RWPE1 (cell line): ENCODE results near the gene WRAP53.

Source experiments
- CTCF ChIA-PET: fragments of 350-600 bp; sonication (Branson Sonifier 250); formaldehyde crosslinking; extraction: SDS; loops from one replicate; lab custom pipeline; 2021; lab: Yijun Ruan, JAX
- POLR2A ChIA-PET: fragments of 400-600 bp; formaldehyde crosslinking; extraction: SDS; loops from one replicate; lab custom pipeline; 2020; ENCODE audit warnings: antibody characterized with exemption; ENCODE audit not compliant: low non-redundant PET; lab: Yijun Ruan, JAX
- DNase-seq: peaks from one replicate; pipeline ENCODE4 v3.0.0; 2012; ENCODE audit warnings: low spot score
- H3K27ac ChIP-seq: fragments of 450-650 bp; 2 replicates; pipeline ENCODE4 v1.5.1; 2017
- CTCF ChIP-seq: fragments of 450-650 bp; conservative IDR thresholded peaks from 2 replicates; pipeline ENCODE4 v1.5.1; 2017; ENCODE audit warnings: low read depth, mild to moderate bottlenecking

The WRAP53 gene

GRCh38 chr17:7745748-7746470, 57.6 kb downstream of the WRAP53 start:
- CTCF ChIA-PET, result interaction anchor here (0.6 kb wide), 1 partner anchor 1581 kb away, joined by 4 read pairs; no protein-coding TSS in a partner anchor
- DNase-seq, result peak; percentile 79
- POLR2A ChIA-PET, result no interaction called here
- peak overlapping the region; percentile 70 for H3K27ac ChIP-seq
- TF ChIP-seq CTCF, result peak; percentile 21

DNA sequence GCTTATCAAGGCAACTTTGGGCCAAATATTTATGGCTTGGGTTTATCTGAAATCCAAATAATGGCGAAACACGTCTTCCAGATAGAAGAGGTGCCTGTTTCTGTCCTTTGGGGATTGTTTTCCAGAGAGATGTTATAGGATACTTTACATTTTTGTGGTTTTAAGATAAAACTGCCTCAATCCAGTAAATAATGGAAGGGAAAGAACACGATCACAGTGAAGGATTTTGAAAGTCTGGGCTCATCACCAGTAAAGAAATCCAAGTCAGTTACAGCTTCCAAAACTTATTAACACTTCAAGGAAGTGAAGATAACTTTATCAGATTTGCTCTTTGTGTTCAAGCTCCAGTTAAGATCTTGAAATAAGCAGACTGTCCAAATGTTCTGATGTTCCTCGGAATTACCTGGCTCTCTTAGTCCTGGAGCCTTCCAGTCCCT, 59.4 kb downstream of the WRAP53 start:
- ChIA-PET POLR2A (no interaction called here), CTCF (interaction anchor here (0.6 to 1.1 kb wide), 3 partner anchors 58 to 125 kb away, joined by 3 to 4 read pairs (median 3); no protein-coding TSS in a partner anchor)
- no peak for TF ChIP-seq CTCF
- no peak overlapping the region for H3K27ac ChIP-seq
- no peak for DNase-seq

- H3K27ac ChIP-seq, result no peak overlapping the region
- POLR2A ChIA-PET, result no interaction called here
- CTCF ChIA-PET, result interaction anchor here (0.7 to 1.1 kb wide), 2 partner anchors 58 to 103 kb away, joined by 3 to 4 read pairs; no protein-coding TSS in a partner anchor
- no peak for DNase-seq
- no peak for TF ChIP-seq CTCF
Observed at GRCh38 chr17:7748076-7748775, 59.9 kb downstream of the WRAP53 start.

DNA sequence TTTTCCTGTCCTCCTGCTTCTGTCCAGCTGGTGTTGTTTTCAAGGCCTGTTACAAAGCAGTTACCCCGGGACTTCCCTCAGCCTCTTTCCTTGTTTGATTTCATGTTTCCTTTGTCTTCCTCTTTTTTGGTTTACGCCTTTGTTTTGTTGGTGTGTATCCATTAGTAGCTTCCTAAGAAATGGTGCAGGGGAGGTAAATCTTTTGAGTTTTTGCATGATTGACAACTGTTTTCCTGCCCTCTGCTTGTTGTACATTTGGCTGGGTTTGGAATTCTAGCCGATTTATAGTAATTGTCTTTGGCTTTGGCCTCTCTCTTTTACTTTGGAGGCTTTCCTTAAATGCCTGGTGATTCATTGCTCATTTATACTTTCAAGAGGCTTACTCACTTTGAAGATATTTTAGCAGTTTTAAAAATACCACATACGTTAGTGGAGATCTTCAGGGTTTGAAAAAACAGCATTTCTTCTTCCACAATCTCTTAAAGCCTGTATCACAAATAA, 62.1 kb downstream of the WRAP53 start:
- H3K27ac ChIP-seq, result peak overlapping the region; percentile 77
- peak; percentile 65 for DNase-seq
- ChIA-PET CTCF (no interaction called here), POLR2A (no interaction called here)
- no peak for TF ChIP-seq CTCF
